GM21367 (cell line): ENCODE measurements around the gene ADAMTS20.

Experiments used
- ATAC-seq: cut with Tn5 transposase; IDR thresholded peaks from one replicate; pipeline ENCODE4 v1.9.1; 2021; ENCODE audit not compliant: unreplicated experiment

Gene ADAMTS20

DNA sequence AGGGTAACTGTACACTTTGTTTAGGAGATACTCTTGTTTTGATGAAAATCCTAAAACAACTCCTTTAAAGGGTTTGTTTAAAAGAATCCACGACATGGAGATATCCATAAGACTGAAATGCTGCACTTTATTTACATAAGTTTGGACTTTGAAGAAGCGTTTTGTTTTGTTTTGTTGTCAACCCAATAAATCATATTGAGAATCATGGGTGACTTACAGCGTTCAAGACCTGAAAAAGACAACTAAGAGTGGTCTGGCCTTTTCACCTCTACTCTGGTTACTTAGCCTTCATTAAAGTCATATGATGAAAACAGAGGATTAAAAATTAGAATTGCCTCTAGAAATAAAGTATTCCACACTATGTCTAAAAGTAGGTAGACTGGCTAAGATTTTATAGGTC lies 234.8 kb downstream of the ADAMTS20 start:
- no peak for ATAC-seq

DNA sequence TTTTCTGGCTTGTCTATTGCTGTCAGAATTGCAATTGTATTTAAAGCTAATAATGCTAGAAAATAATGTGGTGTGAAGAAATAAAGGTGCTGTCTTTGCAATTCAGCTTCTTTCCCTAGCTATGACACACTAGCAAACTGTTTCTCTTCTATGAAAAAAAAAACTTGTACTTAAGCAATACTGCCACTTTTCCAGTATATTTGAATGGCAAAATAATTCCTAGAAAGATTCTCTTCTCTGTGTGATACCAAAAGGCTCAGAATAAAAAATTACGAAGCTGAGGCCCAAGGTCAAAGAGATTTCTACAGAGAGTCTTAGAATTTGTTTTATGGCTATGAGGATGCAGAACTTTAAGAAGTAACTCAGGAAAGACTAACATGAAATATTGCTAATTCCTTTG lies 235.5 kb downstream of the ADAMTS20 start:
- ATAC-seq, result no peak

DNA sequence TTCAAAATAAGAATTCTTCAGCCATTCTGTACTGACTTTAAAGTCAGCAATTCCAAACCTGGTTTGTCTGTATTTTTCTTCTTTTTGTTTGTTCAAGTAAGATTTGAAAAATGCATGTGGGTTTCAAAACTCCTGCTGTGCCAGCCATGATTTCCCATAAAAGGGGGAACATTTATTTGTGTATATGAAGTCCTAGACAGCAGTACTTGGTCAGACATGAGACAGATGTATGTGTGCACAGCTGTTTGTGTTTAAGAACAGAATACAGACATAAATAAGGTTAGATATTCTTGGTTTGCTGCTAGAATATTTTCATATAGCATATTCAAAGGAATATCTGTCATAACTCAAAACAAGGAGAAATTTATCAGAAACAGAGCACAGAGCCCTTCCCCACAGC lies 236.0 kb downstream of the ADAMTS20 start:
- ATAC-seq, result no peak

DNA sequence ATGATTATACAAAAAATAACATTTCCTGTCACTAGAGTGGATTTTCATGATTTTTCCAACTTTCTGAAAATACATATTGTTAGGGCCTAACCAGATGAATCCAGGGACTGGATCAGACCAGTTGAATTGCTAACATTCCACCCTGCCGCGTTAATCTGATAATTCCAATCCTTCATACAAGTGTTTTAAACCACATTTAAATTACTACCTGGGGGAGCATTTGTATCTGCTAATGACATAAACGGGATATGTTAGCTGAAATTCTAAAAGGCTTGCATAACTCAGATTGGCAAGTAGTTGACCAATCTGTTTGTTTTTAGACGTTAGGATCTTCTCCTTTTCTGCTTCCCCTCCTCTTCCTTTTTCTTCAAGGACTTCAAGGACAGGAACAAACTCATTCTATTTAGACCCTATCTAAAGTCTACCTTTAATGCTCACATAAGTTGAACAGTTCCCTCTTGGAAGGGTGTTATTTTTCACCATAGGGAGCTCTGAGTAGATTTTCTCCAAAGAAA lies 239.0 kb downstream of the ADAMTS20 start:
- no peak for ATAC-seq

DNA sequence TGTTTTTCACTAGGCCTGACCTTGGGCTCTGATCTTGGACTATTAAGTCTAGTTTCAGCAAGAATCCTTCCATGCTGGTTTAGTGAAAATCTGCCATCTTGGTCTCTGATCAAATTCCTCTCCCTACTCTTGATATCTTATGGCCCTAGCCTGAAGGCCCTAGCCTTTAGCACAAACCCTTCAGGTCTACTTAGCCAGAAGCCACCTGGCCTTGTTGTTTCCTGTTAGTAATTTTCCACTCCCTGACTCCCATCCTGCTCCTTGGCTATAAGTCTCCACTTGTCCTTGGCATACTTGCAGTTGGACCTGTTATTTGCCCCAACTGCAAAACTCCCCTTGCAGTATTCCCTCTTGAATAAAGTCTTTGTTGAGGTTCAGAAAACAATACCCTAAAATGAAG lies 241.4 kb downstream of the ADAMTS20 start:
- ATAC-seq, result no peak

DNA sequence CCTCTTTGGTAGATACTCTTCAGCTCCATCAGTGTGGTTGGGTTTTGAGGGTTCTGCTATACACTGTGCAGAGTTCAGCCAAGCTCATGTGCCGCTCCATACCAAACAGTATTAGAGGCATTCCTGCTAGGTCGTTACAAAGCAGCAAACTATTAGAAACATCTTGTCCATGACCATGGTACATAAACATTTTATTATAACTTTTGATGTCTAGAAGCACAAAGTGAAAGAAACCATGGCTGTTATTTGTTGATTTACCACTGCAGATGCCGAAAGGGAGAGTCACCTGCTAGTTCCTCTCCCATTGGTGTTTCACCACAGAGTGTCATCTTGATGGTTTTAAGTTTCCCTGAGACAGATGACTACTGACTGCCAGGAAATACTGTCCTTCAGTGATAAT lies 242.0 kb downstream of the ADAMTS20 start:
- no peak for ATAC-seq

DNA sequence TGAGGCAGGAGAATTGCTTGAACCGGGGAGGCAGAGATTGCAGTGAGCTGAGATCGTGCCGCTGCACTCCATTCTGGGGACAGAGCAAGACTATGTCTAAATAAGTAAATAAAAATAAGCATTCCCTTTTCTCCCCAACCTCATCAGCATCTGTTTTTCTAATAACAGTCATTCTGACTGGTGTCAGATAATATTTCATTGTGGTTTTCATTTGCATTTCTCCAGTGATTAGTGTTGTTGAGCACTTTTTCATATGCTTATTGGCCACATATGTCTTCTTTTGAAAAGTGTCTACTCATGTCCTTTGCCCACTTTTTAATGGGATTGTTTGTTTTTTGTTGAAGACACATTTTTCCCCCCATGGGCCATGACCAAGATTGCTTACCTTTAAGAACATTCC lies 243.2 kb downstream of the ADAMTS20 start:
- no peak for ATAC-seq

DNA sequence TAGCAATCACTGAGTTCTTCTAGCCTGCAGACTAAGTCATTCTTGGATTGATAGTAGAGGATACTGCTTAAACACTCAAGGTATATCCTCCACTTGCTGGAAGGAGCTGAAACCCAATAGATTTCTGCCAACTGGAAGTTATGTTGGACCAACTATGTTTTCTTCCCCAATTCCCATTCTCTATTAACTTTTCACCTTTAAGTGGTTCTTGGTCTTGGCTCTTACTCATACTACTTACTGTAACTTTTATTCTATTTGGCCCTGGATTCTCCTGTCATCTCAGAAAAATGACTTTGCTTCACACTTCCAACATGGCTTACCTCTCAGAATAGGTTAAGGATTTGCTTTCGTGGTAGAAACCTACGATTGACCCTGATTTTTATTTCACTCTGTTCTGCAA lies 244.9 kb downstream of the ADAMTS20 start:
- ATAC-seq, result no peak

DNA sequence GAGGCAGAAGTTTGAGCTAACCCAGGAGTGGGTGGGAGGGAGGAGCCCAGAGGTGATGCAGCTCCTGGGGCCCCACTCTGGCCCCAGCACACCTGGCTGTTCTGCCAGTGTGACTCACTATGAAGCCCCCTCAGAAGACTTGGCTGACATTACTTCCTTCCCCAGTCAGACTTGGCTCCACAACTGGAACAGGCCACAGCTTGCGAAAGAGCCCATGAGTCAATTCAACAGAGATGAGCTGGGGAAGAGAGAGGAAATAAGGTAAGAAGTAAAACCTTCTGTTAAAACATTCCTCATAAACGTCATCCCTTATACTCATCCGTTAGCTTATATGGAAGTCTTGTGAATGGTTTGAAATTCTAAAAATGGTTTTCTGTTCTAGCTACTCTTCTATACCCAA lies 245.9 kb downstream of the ADAMTS20 start:
- no peak for ATAC-seq

DNA sequence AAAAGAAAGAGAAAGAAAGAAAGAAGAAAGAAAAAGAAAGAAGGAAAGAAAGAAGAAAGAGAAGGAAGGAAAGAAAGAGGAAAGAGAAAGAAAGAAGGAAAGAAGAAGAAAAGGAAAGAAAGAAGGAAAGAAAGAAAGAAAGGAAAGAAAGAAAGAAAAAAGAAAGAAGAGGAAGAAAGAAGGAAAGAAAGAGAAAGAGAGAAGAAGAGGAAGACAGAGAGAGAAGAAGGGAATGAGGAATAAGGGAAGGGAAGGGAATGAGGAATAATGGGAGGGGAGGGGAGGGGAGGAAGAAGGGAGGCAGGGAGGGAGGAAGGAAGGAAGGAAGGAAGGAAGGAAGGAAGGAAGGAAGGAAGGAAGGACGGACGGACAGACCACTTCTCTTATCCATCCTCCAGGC lies 246.9 kb downstream of the ADAMTS20 start:
- no peak for ATAC-seq
